AG08396 (cell line): ENCODE results near the gene MTLN.
"Not testable (repeated sequence)": the region's sequence is repeated elsewhere in the genome, so short reads cannot be mapped to it uniquely, and the experiment has no call there.

ENCODE experiments used
- DNase-seq: peaks from one replicate; pipeline ENCODE4 v3.0.0; 2012; ENCODE audit warnings: low spot score, mixed read lengths

Gene MTLN

GRCh38 chr2:110211938-110212858 lies at the start of gene MTLN:
Gene MTLN, minus strand, starts transcription at chr2:110212547. Its CDS starts 22 bp downstream, at chr2:110212525.
- DNase-seq, result peak; percentile 23

GRCh38 chr2:110261910-110262309 lies 49.6 kb upstream of the MTLN start:
- not testable (repeated sequence) for DNase-seq

- DNase-seq, result not testable (repeated sequence)
Observed at GRCh38 chr2:110248081-110248795, 35.9 kb upstream of the MTLN start.

- not testable (repeated sequence) for DNase-seq
Observed at GRCh38 chr2:110245488-110246435, 33.4 kb upstream of the MTLN start.

GRCh38 chr2:110243283-110243682 lies 30.9 kb upstream of the MTLN start:
- DNase-seq, result not testable (repeated sequence)

- not testable (repeated sequence) for DNase-seq
Observed at GRCh38 chr2:110234514-110234913, 22.2 kb upstream of the MTLN start.

- not testable (repeated sequence) for DNase-seq
Observed at GRCh38 chr2:110229886-110230285, 17.5 kb upstream of the MTLN start.

- not testable (repeated sequence) for DNase-seq
Observed at GRCh38 chr2:110222626-110223025, 10.3 kb upstream of the MTLN start.

- DNase-seq, result no peak
Observed at GRCh38 chr2:110221938-110222337, 9.6 kb upstream of the MTLN start.

GRCh38 chr2:110220190-110220564 lies 7.8 kb upstream of the MTLN start:
- DNase-seq, result no peak

- DNase-seq, result no peak
Observed at GRCh38 chr2:110219496-110220189, 7.3 kb upstream of the MTLN start.

GRCh38 chr2:110218889-110219288 lies 6.5 kb upstream of the MTLN start:
- DNase-seq, result not testable (repeated sequence)

- no peak for DNase-seq
Observed at GRCh38 chr2:110216803-110217202, 4.5 kb upstream of the MTLN start.

GRCh38 chr2:110216199-110216598 lies 3.9 kb upstream of the MTLN start:
- DNase-seq, result no peak

- no peak for DNase-seq
Observed at GRCh38 chr2:110215566-110216158, 3.3 kb upstream of the MTLN start.

- DNase-seq, result no peak
Observed at GRCh38 chr2:110215091-110215490, 2.7 kb upstream of the MTLN start.

- not testable (repeated sequence) for DNase-seq
Observed at GRCh38 chr2:110213522-110213921, 1.2 kb upstream of the MTLN start.

GRCh38 chr2:110205660-110206455 lies 6.5 kb downstream of the MTLN start:
- no peak for DNase-seq

- peak; percentile 92 for DNase-seq
Observed at GRCh38 chr2:110204408-110205385, 7.7 kb downstream of the MTLN start, which contains the start of gene NPHP1. Gene NPHP1, minus strand, starts transcription at chr2:110205013. Its CDS starts 45 bp downstream, at chr2:110204968.
